H1 (cell line): ENCODE data around the gene FARP2. TPM values are rescaled to one million over a fixed set of nuclear protein-coding genes. Genes with fewer than 3 reads are reported as not detected.

Experiments
- CTCF ChIA-PET: fragments of 300-600 bp; sonication (Branson Sonifier 250); formaldehyde crosslinking; loops from one replicate; lab custom pipeline; 2021; ENCODE audit not compliant: partially characterized antibody; lab: Charles Lee
- POLR2A ChIA-PET: fragments of 300-600 bp; sonication (Branson Sonifier 250); formaldehyde crosslinking; loops from one replicate; lab custom pipeline; 2021; ENCODE audit warnings: inconsistent platforms; ENCODE audit not compliant: partially characterized antibody; lab: Charles Lee
- DNase-seq, 2 experiments: peaks; one replicate each; pipeline versions ENCODE4 v3.0.0 to v3.0.0-alpha.2; 2010 to 2022; ENCODE audit warnings: low spot score in 2 of 2, low read depth in 1 of 2, mixed read lengths in 1 of 2
- FAIRE-seq: peaks from 2 replicates; lab custom pipeline; 2011; peaks lifted over from hg19 to GRCh38; lab: Jason Lieb, UNC
- H2AFZ ChIP-seq: 2 replicates; pipeline ENCODE4 v1.8.1; 2012; ENCODE audit warnings: low read length, inconsistent platforms
- H2AK5ac ChIP-seq: 2 replicates; pipeline ENCODE4 v1.6.1; 2013; ENCODE audit warnings: low read depth, low read length
- H2BK120ac ChIP-seq: replicated peaks from 2 replicates; pipeline ENCODE3; 2013; ENCODE audit warnings: low read depth, low read length, inconsistent platforms
- H2BK12ac ChIP-seq: 2 replicates; pipeline ENCODE4 v1.6.1; 2013; ENCODE audit warnings: low read depth, low read length
- H2BK15ac ChIP-seq: 2 replicates; pipeline ENCODE4 v1.6.1; 2013; ENCODE audit warnings: low read length
- H2BK20ac ChIP-seq: 2 replicates; pipeline ENCODE4 v1.6.1; 2013; ENCODE audit warnings: low read length
- H2BK5ac ChIP-seq: 2 replicates; pipeline ENCODE4 v1.6.1; 2013; ENCODE audit warnings: low read depth, low read length
- H3K14ac ChIP-seq: 2 replicates; pipeline ENCODE4 v1.6.1; 2013; ENCODE audit warnings: inconsistent platforms; ENCODE audit not compliant: insufficient read length
- H3K18ac ChIP-seq: 2 replicates; pipeline ENCODE4 v1.6.1; 2013; ENCODE audit warnings: low read length; ENCODE audit errors: extremely low read depth
- H3K23ac ChIP-seq: 2 replicates; pipeline ENCODE4 v1.6.1; 2013; ENCODE audit warnings: inconsistent platforms; ENCODE audit not compliant: insufficient read length
- H3K23me2 ChIP-seq: 2 replicates; pipeline ENCODE4 v1.6.1; 2013; ENCODE audit warnings: low read depth, low read length
- H3K27ac ChIP-seq: 2 replicates; pipeline ENCODE4 v1.6.1; 2011; ENCODE audit warnings: low read depth, low read length, inconsistent platforms
- H3K27me3 ChIP-seq, 4 experiments: replicated peaks in 1 of 4; 1 replicate in 1 of 4; 2 replicates in 3 of 4; pipeline versions ENCODE4 v1.6.1 to v1.8.1; 2011 to 2013; ENCODE audit warnings: low read length in 3 of 4, mild to moderate bottlenecking in 3 of 4, inconsistent platforms in 2 of 4, mixed read lengths in 2 of 4, moderate library complexity in 1 of 4; ENCODE audit not compliant: control insufficient read depth in 3 of 4, insufficient read depth in 3 of 4; ENCODE audit errors: extremely low read depth in 1 of 4
- H3K36me3 ChIP-seq, 4 experiments: 2 replicates each; pipeline versions ENCODE4 v1.6.1 to v1.8.1; 2011 to 2013; ENCODE audit warnings: mild to moderate bottlenecking in 4 of 4, low read length in 3 of 4, moderate library complexity in 2 of 4, control low read depth in 1 of 4, inconsistent platforms in 1 of 4; ENCODE audit not compliant: insufficient read depth in 4 of 4, control insufficient read depth in 2 of 4
- H3K4ac ChIP-seq: replicated peaks from 2 replicates; pipeline ENCODE3; 2013; ENCODE audit warnings: low read length, low read depth, mixed read lengths, inconsistent platforms; ENCODE audit not compliant: insufficient read length
- H3K4me1 ChIP-seq, 4 experiments: replicated peaks in 1 of 4; 1 replicate in 1 of 4; 2 replicates in 3 of 4; pipeline versions ENCODE4 v1.6.1 to v1.8.1; 2011 to 2013; ENCODE audit warnings: low read length in 3 of 4, inconsistent platforms in 2 of 4, mixed read lengths in 1 of 4; ENCODE audit not compliant: insufficient read depth in 4 of 4, control insufficient read depth in 3 of 4
- H3K4me2 ChIP-seq, 2 experiments: 2 replicates each; pipeline versions ENCODE4 v1.6.1 to v1.8.1; 2011 to 2013; ENCODE audit warnings: low read depth in 2 of 2, low read length in 2 of 2, control low read depth in 1 of 2, inconsistent platforms in 1 of 2, mild to moderate bottlenecking in 1 of 2; ENCODE audit not compliant: insufficient read depth in 1 of 2
- H3K4me3 ChIP-seq, 4 experiments: fragments of 200-600, 300-600 bp in 1 of 4; sonication (generic), shearing (Covaris generic), sonication (Bioruptor Twin) in 1 of 4; 2 replicates each; pipeline versions ENCODE4 v1.5.1 to v1.8.1; 2011 to 2016; ENCODE audit warnings: low read length in 4 of 4, low read depth in 3 of 4, control low read depth in 2 of 4, inconsistent platforms in 2 of 4, mild to moderate bottlenecking in 2 of 4, mixed read lengths in 1 of 4, moderate library complexity in 1 of 4; ENCODE audit not compliant: insufficient read depth in 2 of 4; ENCODE audit errors: extremely low read depth in 1 of 4
- H3K56ac ChIP-seq: replicated peaks from 2 replicates; pipeline ENCODE3; 2013; ENCODE audit warnings: low read depth, mild to moderate bottlenecking, mixed read lengths, low read length, inconsistent platforms; ENCODE audit not compliant: insufficient read length
- H3K79me1 ChIP-seq: 2 replicates; pipeline ENCODE4 v1.6.1; 2013; ENCODE audit warnings: low read depth, low read length, control low read depth
- H3K79me2 ChIP-seq, 2 experiments: 2 replicates each; pipeline versions ENCODE4 v1.6.1 to v1.8.1; 2012 to 2013; ENCODE audit warnings: low read length in 2 of 2, mild to moderate bottlenecking in 2 of 2, inconsistent platforms in 1 of 2; ENCODE audit not compliant: insufficient read depth in 2 of 2, control insufficient read depth in 1 of 2
- H3K9ac ChIP-seq, 4 experiments: replicated peaks in 1 of 4; 1 replicate in 1 of 4; 2 replicates in 3 of 4; pipeline versions ENCODE4 v1.6.1 to v1.8.1; 2011 to 2013; ENCODE audit warnings: low read depth in 3 of 4, low read length in 3 of 4, control low read depth in 2 of 4, mild to moderate bottlenecking in 2 of 4, moderate library complexity in 2 of 4, inconsistent platforms in 1 of 4; ENCODE audit errors: extremely low read depth in 1 of 4
- H3K9me3 ChIP-seq, 2 experiments: 2 replicates each; pipeline versions ENCODE4 v1.6.1 to v1.8.1; 2012 to 2013; ENCODE audit warnings: mild to moderate bottlenecking in 2 of 2, moderate library complexity in 2 of 2, control low read depth in 1 of 2, inconsistent platforms in 1 of 2, low read depth in 1 of 2, low read length in 1 of 2, mixed read lengths in 1 of 2; ENCODE audit not compliant: insufficient read depth in 2 of 2
- H4K20me1 ChIP-seq, 2 experiments: replicated peaks in 1 of 2; 2 replicates each; pipeline versions ENCODE3 to v1.8.1; 2011 to 2013; ENCODE audit warnings: inconsistent platforms in 2 of 2, low read length in 2 of 2, mild to moderate bottlenecking in 1 of 2; ENCODE audit not compliant: insufficient read depth in 2 of 2, control insufficient read depth in 1 of 2
- H4K5ac ChIP-seq: 2 replicates; pipeline ENCODE4 v1.6.1; 2013; ENCODE audit warnings: low read length, low read depth, mixed read lengths, inconsistent platforms; ENCODE audit not compliant: insufficient read length
- H4K8ac ChIP-seq: 2 replicates; pipeline ENCODE4 v1.8.0; 2013; ENCODE audit warnings: mild to moderate bottlenecking, moderate library complexity, low read length, inconsistent platforms; ENCODE audit not compliant: insufficient read depth; ENCODE audit errors: extremely low read depth
- H4K91ac ChIP-seq: replicated peaks from 2 replicates; pipeline ENCODE3; 2013; ENCODE audit warnings: low read length, mixed read lengths, inconsistent platforms; ENCODE audit not compliant: insufficient read length
- ASH2L ChIP-seq: fragments of 200-600, 300-600 bp; sonication (generic); IDR thresholded peaks from one replicate; pipeline ENCODE4 v1.7.1; 2017; ENCODE audit warnings: low read length
- CREB1 ChIP-seq: IDR thresholded peaks from 2 replicates; pipeline ENCODE4 v1.6.1; 2012; ENCODE audit warnings: inconsistent platforms
- EZH2 ChIP-seq: fragments of 200-600 bp; sonication (generic); IDR thresholded peaks from 2 replicates; pipeline ENCODE4 v1.7.1; 2012; ENCODE audit warnings: low read depth, mild to moderate bottlenecking, moderate library complexity, low read length, inconsistent platforms; ENCODE audit not compliant: severe bottlenecking
- MAFK ChIP-seq: IDR thresholded peaks from 2 replicates; pipeline ENCODE4 v1.6.1; 2012; ENCODE audit warnings: low read depth, mild to moderate bottlenecking, improper control_type of control experiment, low read length
- NANOG ChIP-seq: IDR thresholded peaks from 2 replicates; pipeline ENCODE4 v1.6.1; 2011; ENCODE audit warnings: low read length, low read depth, mild to moderate bottlenecking, inconsistent platforms; ENCODE audit not compliant: insufficient read depth, poor library complexity, severe bottlenecking
- SAP30 ChIP-seq: fragments of 300-600 bp; sonication (generic); IDR thresholded peaks from 2 replicates; pipeline ENCODE4 v1.7.1; 2012; ENCODE audit warnings: low read length, moderate library complexity, mild to moderate bottlenecking, inconsistent platforms; ENCODE audit not compliant: insufficient read depth, insufficient replicate concordance
- SP4 ChIP-seq: IDR thresholded peaks from 2 replicates; pipeline ENCODE4 v1.6.1; 2012; ENCODE audit warnings: low read length, inconsistent platforms
- WGBS, 2 experiments: shearing (Covaris generic) in 1 of 2; methylation state at CpG; one replicate each; pipeline versions ENCODE4 v1.1.6 to v1.1.7; 2013 to 2015; ENCODE audit warnings: low lambda C conversion rate in 2 of 2, mixed read lengths in 2 of 2, inconsistent platforms in 1 of 2, low coverage in 1 of 2, missing lambda C conversion rate in 1 of 2; ENCODE audit not compliant: insufficient replicate concordance in 2 of 2, insufficient coverage in 1 of 2, insufficient read length in 1 of 2; ENCODE audit errors: extremely low coverage in 1 of 2, missing lambda C conversion rate in 1 of 2; 5-methylcytosine and 5-hydroxymethylcytosine counted together
- polyA plus RNA-seq, 7 experiments: library from polyadenylated mRNA; depleted of rRNA in 3 of 7; stranded (reverse) in 5 of 7; unstranded in 2 of 7; fragments of >200 nt in 5 of 7; fragments of 200-250 nt in 2 of 7; gene quantifications; 1 replicate in 5 of 7; 2 replicates in 1 of 7; 4 replicates in 1 of 7; pipeline versions ENCODE4 v1.2.1 to v1.2.3, GENCODE V29; 2011 to 2013; ENCODE audit warnings: missing spikeins in 2 of 7, mixed read lengths in 2 of 7
- total RNA-seq: library from RNA; stranded (reverse); fragmentation: NEBNext Ultra II Directional; extraction: Animal tissue kit (Norgen Biotek cat#: 25700); gene quantifications from 2 replicates; pipeline ENCODE4 v1.2.1, GENCODE V29; 2021

FARP2 gene
- total and polyA plus RNA-seq, 2 of the 8 experiments (the other 6 are each of a cell fraction or from before 2014, with no cell fraction given) = 12.4 to 33.4 TPM

DNA sequence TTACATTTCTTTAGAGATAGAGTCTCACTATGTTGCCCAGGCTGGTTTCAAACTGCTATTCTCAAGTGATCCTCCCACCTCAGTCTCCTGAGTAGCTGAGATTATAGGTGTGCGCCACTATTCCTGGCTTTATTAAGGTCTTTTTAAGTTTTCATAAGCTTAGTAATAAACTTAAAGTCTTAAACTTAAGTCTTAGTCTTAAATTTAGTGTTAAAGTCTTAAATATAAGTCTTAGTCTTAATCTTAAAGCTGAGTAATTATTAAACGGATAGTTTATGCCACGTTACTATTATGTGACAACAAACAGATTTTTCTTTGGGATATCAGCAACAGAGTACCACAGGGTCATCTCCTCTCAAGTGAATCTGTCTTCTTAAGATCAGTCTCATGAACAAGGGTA lies 12.6 kb downstream of the FARP2 start:
- CTCF ChIA-PET = interaction anchor here (1.3 to 1.8 kb wide), 2 partner anchors 9 to 22 kb away, joined by 4 to 10 read pairs; no protein-coding TSS in a partner anchor

More for the DNA sequence above, 12.6 kb downstream of the FARP2 start:
- Histone ChIP-seq H3K23me2 (no peaks in the 10 kb centered on the region), H4K91ac (no peak overlapping the region), H2AK5ac (no peak overlapping the region), H3K27ac (no peak overlapping the region), H3K18ac (no peak overlapping the region), H2BK15ac (no peak overlapping the region), H3K4ac (no peak overlapping the region), H4K20me1 (peaks cover 9 to 12% of the 10 kb centered on the region in 2 experiments), H3K56ac (no peak overlapping the region), H3K36me3 (no peaks in the 10 kb centered on the region; a peak in 1 of 8 replicates), H3K79me1 (peaks cover 18% of the 10 kb centered on the region), H4K8ac (no peak overlapping the region), H2BK20ac (no peak overlapping the region), H3K79me2 (peaks cover 0 to 49% of the 10 kb centered on the region in 2 experiments; a peak in 2 of 4 replicates), H3K9ac (no peak overlapping the region), H3K4me2 (no peak overlapping the region), H2AFZ (no peak overlapping the region), H4K5ac (no peak overlapping the region), H3K27me3 (no peaks in the 10 kb centered on the region), H3K23ac (no peak overlapping the region), H3K4me1 (peaks cover 2 to 10% (median 8%) of the 10 kb centered on the region in 4 experiments), H3K14ac (no peak overlapping the region), H3K9me3 (no peaks in the 10 kb centered on the region), H2BK120ac (no peak overlapping the region), H3K4me3 (no peak overlapping the region), H2BK5ac (no peak overlapping the region), H2BK12ac (no peak overlapping the region)
- POLR2A ChIA-PET = interaction anchor here (2.3 kb wide), 1 partner anchor 10 kb away, joined by 10 read pairs; no protein-coding TSS in a partner anchor
- FAIRE-seq (no peak), DNase-seq (no peak)
- WGBS, 2 experiments = 95% methylated on average over 3 of the region's 3 CpGs; no CpG with 5 or more reads in 1 of the 2 experiments
- TF ChIP-seq ASH2L (no peak), EZH2 (no peak), NANOG (no peak), CREB1 (no peak), MAFK (no peak), SP4 (no peak), SAP30 (no peak)
